Stimulated activated CD8-positive, alpha-beta memory T cell treated with anti-CD3 and anti-CD28 coated beads, Interleukin-12 subunit alpha, Interleukin-12 subunit beta, amount 100 ng/mL, for 24 hours (primary cell): ENCODE results near the gene ORC6.

Experiments used
- DNase-seq: peaks from one replicate; pipeline ENCODE4 v3.0.0-alpha.2; 2020; ENCODE audit errors: extremely low read depth

Gene ORC6

DNA sequence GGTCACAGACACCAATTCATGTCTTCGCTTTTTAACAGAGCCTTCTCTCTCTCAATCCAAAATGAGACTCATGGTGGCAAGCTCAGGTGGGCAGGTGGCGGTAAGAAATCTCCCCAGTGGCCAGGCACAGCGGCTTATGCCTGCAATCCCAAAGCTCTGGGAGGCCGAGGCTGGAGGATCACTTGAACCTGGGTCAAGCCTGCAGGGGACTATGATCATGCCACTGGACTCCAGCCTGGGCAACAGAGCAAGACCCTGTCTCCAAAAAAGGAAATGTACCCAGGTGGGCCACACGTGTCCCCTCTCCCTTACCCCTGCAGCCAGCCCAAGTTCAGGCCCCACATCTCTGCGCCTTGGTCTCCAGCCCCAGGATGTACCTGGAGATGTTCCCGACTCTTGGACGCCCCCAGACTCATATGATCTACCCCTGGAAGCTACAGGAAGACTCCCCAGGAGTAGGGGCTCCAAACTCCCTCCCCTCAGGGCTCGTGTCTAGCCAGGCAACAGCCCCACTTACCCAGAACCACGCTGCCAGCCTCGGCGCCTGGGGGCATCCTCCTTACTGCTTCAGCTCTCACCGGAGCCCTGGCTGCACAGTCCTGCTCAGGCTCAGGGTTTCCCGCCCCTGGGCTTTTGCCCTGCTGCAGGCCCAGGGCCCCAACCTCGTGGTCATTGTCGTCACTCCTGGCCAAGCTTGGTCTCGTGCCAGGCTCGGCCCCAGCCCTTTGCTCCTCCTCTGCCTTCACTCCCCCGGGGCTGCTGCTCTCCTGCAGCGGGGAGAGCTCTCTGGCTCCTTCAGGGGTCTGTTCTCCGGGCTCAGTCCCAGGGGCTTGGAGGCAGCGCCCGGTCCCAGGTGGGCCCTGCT is 42.5 kb downstream of the ORC6 start:
- no peak for DNase-seq

DNA sequence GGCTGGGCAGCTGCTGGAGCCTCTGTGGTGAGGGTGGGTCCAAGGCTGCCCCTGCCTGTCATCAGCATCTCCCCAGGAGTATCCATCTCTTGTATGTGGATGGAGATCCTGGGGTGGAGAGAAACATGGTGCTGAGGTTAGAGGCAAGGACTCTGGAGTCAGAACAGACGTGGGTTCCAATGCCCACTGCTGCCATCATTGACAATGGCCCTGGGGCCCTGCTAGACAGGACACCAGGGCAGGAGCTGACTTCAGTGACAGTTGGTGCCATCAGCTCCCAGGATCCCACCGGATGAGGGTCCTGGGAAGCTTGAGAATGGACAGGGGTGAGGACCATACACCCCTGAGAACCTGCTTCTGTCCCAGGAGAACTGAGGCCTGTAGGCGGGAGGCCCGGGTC is 43.1 kb downstream of the ORC6 start:
- no peak for DNase-seq

DNA sequence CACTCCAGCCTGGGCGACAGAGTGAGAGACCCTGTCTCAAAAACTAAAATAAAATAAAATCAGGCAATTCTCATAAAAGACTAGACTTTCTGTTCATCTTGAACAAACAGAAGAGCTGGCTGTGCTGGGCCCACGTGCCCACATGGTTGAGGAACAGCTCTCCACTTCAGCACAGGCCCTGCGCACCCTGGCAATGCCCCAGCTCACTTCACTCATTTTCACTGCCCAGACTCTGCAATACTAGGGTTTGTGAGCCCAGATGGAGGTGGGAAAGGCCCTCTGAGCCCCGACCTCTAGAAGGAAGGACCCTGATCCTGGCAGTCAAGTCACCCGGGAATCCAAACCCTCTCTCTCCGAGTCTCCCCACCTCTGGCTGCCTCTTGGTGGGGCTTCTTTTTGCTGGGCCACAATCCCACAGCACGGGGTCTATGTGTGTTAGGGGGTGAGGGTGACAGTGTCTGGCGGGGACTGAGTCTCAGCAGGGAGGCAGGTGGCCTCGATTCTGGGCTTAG is 43.9 kb downstream of the ORC6 start:
- DNase-seq, result no peak

DNA sequence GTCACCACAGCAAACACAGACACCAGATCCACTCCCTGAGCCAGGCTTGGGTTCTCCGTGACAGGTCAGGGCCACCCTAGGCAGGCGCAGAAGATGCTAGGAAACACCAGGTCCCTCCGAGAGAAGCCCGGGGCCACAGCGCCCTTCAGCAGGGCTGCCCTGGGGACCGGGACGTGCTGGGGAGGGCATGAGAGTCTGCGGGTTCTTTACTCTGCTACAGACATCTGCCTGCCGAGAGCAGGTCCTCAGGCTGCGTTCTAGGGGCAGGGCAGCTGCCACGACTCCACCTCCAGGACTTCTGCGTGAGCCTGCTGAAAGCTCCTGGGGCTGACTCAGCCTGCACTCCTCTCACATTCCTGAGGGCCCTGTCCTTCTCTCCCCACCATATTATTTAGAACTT is 47.2 kb downstream of the ORC6 start:
- no peak for DNase-seq

DNA sequence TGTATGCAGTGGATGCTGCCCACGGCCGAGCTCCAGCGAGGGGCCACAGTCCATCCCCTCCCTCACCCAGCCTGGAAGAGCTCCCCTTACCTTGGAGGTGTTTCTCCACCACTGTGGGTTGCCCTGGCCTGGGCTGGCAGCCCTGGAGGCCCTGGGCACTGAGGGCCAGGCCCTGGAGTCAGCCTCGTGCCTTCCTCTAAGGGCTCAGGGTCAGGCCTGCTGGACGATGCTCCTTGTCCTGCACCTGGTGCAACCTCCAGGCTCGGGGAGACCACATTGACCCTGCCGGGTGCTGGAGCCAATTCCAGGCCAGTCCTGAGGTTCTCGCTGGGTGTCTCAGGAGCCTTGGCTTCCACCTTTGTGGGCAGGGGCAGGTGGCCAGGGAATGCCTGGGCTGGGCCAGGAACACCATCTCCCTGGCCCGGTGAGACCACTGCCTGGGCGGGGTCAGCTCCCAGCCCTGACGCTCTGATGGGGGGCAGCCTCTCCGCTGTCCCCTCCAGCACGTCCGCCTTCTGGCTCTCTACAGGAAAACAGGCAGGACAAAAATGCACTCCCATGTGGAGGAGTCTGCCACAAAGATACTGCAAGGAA is 48.3 kb downstream of the ORC6 start:
- DNase-seq, result no peak

DNA sequence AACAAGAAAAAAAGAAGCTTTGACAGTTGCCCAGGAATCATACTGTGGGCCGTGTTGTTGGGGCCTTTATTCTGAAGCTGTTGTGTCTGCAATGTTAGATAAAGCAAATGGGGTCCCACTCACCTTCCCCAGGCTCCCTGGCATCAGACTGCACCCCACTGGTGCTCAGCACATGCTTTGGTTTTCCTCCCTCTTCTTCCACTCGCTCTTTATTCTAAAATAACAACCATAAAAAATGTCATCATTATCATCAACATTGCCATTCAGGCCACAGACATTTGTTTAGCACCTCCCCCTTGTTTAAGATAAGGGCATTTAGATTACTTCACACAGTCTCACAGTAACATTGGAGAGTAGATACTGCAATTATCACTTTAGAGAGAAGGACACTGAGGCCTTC is 50.5 kb downstream of the ORC6 start:
- DNase-seq, result no peak

DNA sequence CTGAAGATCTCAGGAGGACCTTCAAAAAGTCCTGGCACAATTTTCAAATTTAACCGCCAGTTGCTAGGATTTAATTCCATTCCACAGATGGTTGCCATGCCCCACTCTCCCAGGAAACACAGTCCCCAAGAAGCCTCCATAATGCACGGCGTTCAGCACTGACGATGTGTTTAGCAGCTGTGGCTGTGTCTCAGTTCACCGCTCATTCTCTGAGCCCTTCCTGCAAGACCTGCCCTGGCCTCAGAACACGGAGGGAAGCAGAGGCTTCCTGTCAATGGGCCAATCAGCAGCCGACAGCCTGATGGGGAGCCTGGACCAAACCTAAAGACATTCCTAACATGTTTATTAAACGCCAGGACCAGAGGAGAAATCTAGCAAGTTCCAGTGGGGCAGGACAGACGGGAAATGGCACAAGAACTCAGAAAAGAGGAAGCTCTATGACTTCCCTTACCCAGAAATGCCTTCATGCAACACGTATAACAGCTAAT is 53.8 kb downstream of the ORC6 start:
- no peak for DNase-seq

DNA sequence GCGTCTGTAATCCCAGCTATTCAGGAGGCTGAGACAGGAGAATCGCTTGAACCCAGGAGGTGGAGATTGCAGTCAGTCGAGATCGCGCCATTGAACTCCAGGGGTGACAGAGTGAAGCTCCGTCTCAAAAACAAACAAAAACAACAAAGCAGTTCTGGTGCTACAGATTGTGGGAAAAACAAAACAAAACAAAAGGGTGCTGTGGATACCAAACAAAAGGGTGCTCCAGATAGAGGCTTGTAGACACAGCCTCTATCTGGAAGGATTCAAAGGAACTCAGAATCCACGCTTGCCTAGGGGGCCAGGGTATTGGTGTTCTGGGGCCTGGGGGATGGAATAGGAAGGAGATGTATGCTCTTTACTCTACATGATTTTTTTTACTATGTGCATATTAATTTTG is 56.2 kb downstream of the ORC6 start:
- no peak for DNase-seq

DNA sequence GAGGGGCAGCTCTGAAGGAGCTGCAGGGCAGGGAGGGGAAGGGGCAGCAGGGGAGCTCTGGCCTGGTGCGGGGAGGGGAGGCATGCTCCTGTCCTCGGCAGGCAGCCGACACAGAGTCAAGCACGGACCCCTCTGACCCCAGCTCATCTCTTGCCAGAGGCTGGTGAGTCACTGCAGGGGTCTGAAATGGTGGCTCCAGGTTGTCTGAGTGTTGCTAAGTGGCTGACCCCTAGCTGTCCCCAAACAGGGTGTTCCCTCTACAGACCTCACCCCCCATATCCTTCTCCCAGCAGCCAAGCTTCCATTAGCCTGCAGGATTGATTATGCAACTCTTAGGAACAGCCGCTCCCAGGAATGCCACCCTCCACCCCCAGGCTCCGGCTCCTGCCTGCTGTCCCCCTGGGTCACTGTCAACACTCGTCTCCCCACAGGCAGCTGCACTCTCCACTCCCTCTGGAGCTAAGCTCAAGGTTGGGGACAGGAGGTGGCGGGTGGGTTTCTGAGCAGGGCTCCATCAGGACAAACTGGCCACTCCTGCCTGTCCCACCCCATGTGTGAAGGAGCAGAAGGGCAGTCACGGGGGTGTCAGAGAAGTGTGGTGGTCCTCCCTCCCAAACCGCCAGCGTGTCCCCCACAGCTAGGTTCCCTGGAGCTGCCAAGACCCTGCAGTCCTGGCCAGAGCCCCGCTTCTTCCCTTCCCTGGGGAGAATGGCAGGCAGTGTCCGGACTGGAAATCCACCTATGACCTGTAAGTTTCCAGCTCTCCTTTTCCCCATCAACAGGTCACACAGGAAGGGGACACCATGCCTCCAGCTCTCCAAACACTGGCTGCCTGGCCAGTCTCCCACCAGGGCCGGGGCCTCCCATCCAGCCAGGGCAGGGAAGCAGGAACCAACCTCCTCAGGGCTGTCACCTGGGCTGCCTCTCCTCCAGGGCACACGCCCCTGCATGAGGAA is 57.6 kb downstream of the ORC6 start:
- no peak for DNase-seq
